H1 (cell line): ENCODE measurements around the gene VSTM2B. TPM values are rescaled to one million over a fixed set of nuclear protein-coding genes. Genes with fewer than 3 reads are reported as not detected.

Experiments used
- CTCF ChIA-PET: fragments of 300-600 bp; sonication (Branson Sonifier 250); formaldehyde crosslinking; loops from one replicate; lab custom pipeline; 2021; ENCODE audit not compliant: partially characterized antibody; lab: Charles Lee
- POLR2A ChIA-PET: fragments of 300-600 bp; sonication (Branson Sonifier 250); formaldehyde crosslinking; loops from one replicate; lab custom pipeline; 2021; ENCODE audit warnings: inconsistent platforms; ENCODE audit not compliant: partially characterized antibody; lab: Charles Lee
- DNase-seq, 2 experiments: peaks; one replicate each; pipeline versions ENCODE4 v3.0.0 to v3.0.0-alpha.2; 2010 to 2022; ENCODE audit warnings: low spot score in 2 of 2, low read depth in 1 of 2, mixed read lengths in 1 of 2
- FAIRE-seq: peaks from 2 replicates; lab custom pipeline; 2011; peaks lifted over from hg19 to GRCh38; lab: Jason Lieb, UNC
- H2AFZ ChIP-seq: 2 replicates; pipeline ENCODE4 v1.8.1; 2012; ENCODE audit warnings: low read length, inconsistent platforms
- H2AK5ac ChIP-seq: 2 replicates; pipeline ENCODE4 v1.6.1; 2013; ENCODE audit warnings: low read depth, low read length
- H2BK120ac ChIP-seq: replicated peaks from 2 replicates; pipeline ENCODE3; 2013; ENCODE audit warnings: low read depth, low read length, inconsistent platforms
- H2BK12ac ChIP-seq: 2 replicates; pipeline ENCODE4 v1.6.1; 2013; ENCODE audit warnings: low read depth, low read length
- H2BK15ac ChIP-seq: 2 replicates; pipeline ENCODE4 v1.6.1; 2013; ENCODE audit warnings: low read length
- H2BK20ac ChIP-seq: 2 replicates; pipeline ENCODE4 v1.6.1; 2013; ENCODE audit warnings: low read length
- H2BK5ac ChIP-seq: 2 replicates; pipeline ENCODE4 v1.6.1; 2013; ENCODE audit warnings: low read depth, low read length
- H3K14ac ChIP-seq: 2 replicates; pipeline ENCODE4 v1.6.1; 2013; ENCODE audit warnings: inconsistent platforms; ENCODE audit not compliant: insufficient read length
- H3K18ac ChIP-seq: 2 replicates; pipeline ENCODE4 v1.6.1; 2013; ENCODE audit warnings: low read length; ENCODE audit errors: extremely low read depth
- H3K23ac ChIP-seq: 2 replicates; pipeline ENCODE4 v1.6.1; 2013; ENCODE audit warnings: inconsistent platforms; ENCODE audit not compliant: insufficient read length
- H3K23me2 ChIP-seq: 2 replicates; pipeline ENCODE4 v1.6.1; 2013; ENCODE audit warnings: low read depth, low read length
- H3K27ac ChIP-seq: 2 replicates; pipeline ENCODE4 v1.6.1; 2011; ENCODE audit warnings: low read depth, low read length, inconsistent platforms
- H3K27me3 ChIP-seq, 4 experiments: replicated peaks in 1 of 4; 1 replicate in 1 of 4; 2 replicates in 3 of 4; pipeline versions ENCODE4 v1.6.1 to v1.8.1; 2011 to 2013; ENCODE audit warnings: low read length in 3 of 4, mild to moderate bottlenecking in 3 of 4, inconsistent platforms in 2 of 4, mixed read lengths in 2 of 4, moderate library complexity in 1 of 4; ENCODE audit not compliant: control insufficient read depth in 3 of 4, insufficient read depth in 3 of 4; ENCODE audit errors: extremely low read depth in 1 of 4
- H3K36me3 ChIP-seq, 4 experiments: 2 replicates each; pipeline versions ENCODE4 v1.6.1 to v1.8.1; 2011 to 2013; ENCODE audit warnings: mild to moderate bottlenecking in 4 of 4, low read length in 3 of 4, moderate library complexity in 2 of 4, control low read depth in 1 of 4, inconsistent platforms in 1 of 4; ENCODE audit not compliant: insufficient read depth in 4 of 4, control insufficient read depth in 2 of 4
- H3K4ac ChIP-seq: replicated peaks from 2 replicates; pipeline ENCODE3; 2013; ENCODE audit warnings: low read length, low read depth, mixed read lengths, inconsistent platforms; ENCODE audit not compliant: insufficient read length
- H3K4me1 ChIP-seq, 4 experiments: replicated peaks in 1 of 4; 1 replicate in 1 of 4; 2 replicates in 3 of 4; pipeline versions ENCODE4 v1.6.1 to v1.8.1; 2011 to 2013; ENCODE audit warnings: low read length in 3 of 4, inconsistent platforms in 2 of 4, mixed read lengths in 1 of 4; ENCODE audit not compliant: insufficient read depth in 4 of 4, control insufficient read depth in 3 of 4
- H3K4me2 ChIP-seq, 2 experiments: 2 replicates each; pipeline versions ENCODE4 v1.6.1 to v1.8.1; 2011 to 2013; ENCODE audit warnings: low read depth in 2 of 2, low read length in 2 of 2, control low read depth in 1 of 2, inconsistent platforms in 1 of 2, mild to moderate bottlenecking in 1 of 2; ENCODE audit not compliant: insufficient read depth in 1 of 2
- H3K4me3 ChIP-seq, 4 experiments: fragments of 200-600, 300-600 bp in 1 of 4; sonication (generic), shearing (Covaris generic), sonication (Bioruptor Twin) in 1 of 4; 2 replicates each; pipeline versions ENCODE4 v1.5.1 to v1.8.1; 2011 to 2016; ENCODE audit warnings: low read length in 4 of 4, low read depth in 3 of 4, control low read depth in 2 of 4, inconsistent platforms in 2 of 4, mild to moderate bottlenecking in 2 of 4, mixed read lengths in 1 of 4, moderate library complexity in 1 of 4; ENCODE audit not compliant: insufficient read depth in 2 of 4; ENCODE audit errors: extremely low read depth in 1 of 4
- H3K56ac ChIP-seq: replicated peaks from 2 replicates; pipeline ENCODE3; 2013; ENCODE audit warnings: low read depth, mild to moderate bottlenecking, mixed read lengths, low read length, inconsistent platforms; ENCODE audit not compliant: insufficient read length
- H3K79me1 ChIP-seq: 2 replicates; pipeline ENCODE4 v1.6.1; 2013; ENCODE audit warnings: low read depth, low read length, control low read depth
- H3K79me2 ChIP-seq, 2 experiments: 2 replicates each; pipeline versions ENCODE4 v1.6.1 to v1.8.1; 2012 to 2013; ENCODE audit warnings: low read length in 2 of 2, mild to moderate bottlenecking in 2 of 2, inconsistent platforms in 1 of 2; ENCODE audit not compliant: insufficient read depth in 2 of 2, control insufficient read depth in 1 of 2
- H3K9ac ChIP-seq, 4 experiments: replicated peaks in 1 of 4; 1 replicate in 1 of 4; 2 replicates in 3 of 4; pipeline versions ENCODE4 v1.6.1 to v1.8.1; 2011 to 2013; ENCODE audit warnings: low read depth in 3 of 4, low read length in 3 of 4, control low read depth in 2 of 4, mild to moderate bottlenecking in 2 of 4, moderate library complexity in 2 of 4, inconsistent platforms in 1 of 4; ENCODE audit errors: extremely low read depth in 1 of 4
- H3K9me3 ChIP-seq, 2 experiments: 2 replicates each; pipeline versions ENCODE4 v1.6.1 to v1.8.1; 2012 to 2013; ENCODE audit warnings: mild to moderate bottlenecking in 2 of 2, moderate library complexity in 2 of 2, control low read depth in 1 of 2, inconsistent platforms in 1 of 2, low read depth in 1 of 2, low read length in 1 of 2, mixed read lengths in 1 of 2; ENCODE audit not compliant: insufficient read depth in 2 of 2
- H4K20me1 ChIP-seq, 2 experiments: replicated peaks in 1 of 2; 2 replicates each; pipeline versions ENCODE3 to v1.8.1; 2011 to 2013; ENCODE audit warnings: inconsistent platforms in 2 of 2, low read length in 2 of 2, mild to moderate bottlenecking in 1 of 2; ENCODE audit not compliant: insufficient read depth in 2 of 2, control insufficient read depth in 1 of 2
- H4K5ac ChIP-seq: 2 replicates; pipeline ENCODE4 v1.6.1; 2013; ENCODE audit warnings: low read length, low read depth, mixed read lengths, inconsistent platforms; ENCODE audit not compliant: insufficient read length
- H4K8ac ChIP-seq: 2 replicates; pipeline ENCODE4 v1.8.0; 2013; ENCODE audit warnings: mild to moderate bottlenecking, moderate library complexity, low read length, inconsistent platforms; ENCODE audit not compliant: insufficient read depth; ENCODE audit errors: extremely low read depth
- H4K91ac ChIP-seq: replicated peaks from 2 replicates; pipeline ENCODE3; 2013; ENCODE audit warnings: low read length, mixed read lengths, inconsistent platforms; ENCODE audit not compliant: insufficient read length
- BCL11A ChIP-seq, 2 experiments: IDR thresholded peaks; one replicate each; pipeline ENCODE4 v1.6.1; 2011; ENCODE audit warnings: low read depth in 2 of 2, low read length in 2 of 2, mild to moderate bottlenecking in 2 of 2
- BRCA1 ChIP-seq: IDR thresholded peaks from 2 replicates; pipeline ENCODE4 v1.6.1; 2012; ENCODE audit warnings: low read depth, low read length, improper control_type of control experiment
- CHD2 ChIP-seq: IDR thresholded peaks from 2 replicates; pipeline ENCODE4 v1.6.1; 2012; ENCODE audit warnings: low read length, improper control_type of control experiment
- EZH2 ChIP-seq: fragments of 200-600 bp; sonication (generic); IDR thresholded peaks from 2 replicates; pipeline ENCODE4 v1.7.1; 2012; ENCODE audit warnings: low read depth, mild to moderate bottlenecking, moderate library complexity, low read length, inconsistent platforms; ENCODE audit not compliant: severe bottlenecking
- GABPA ChIP-seq: IDR thresholded peaks from 2 replicates; pipeline ENCODE4 v1.6.1; 2011; ENCODE audit warnings: mild to moderate bottlenecking, low read length, moderate library complexity, borderline replicate concordance; ENCODE audit not compliant: insufficient read depth
- HDAC6 ChIP-seq: IDR thresholded peaks from one replicate; pipeline ENCODE4 v1.7.1; 2012; ENCODE audit warnings: low read depth, mild to moderate bottlenecking, inconsistent platforms, low read length, moderate library complexity
- JUND ChIP-seq: IDR thresholded peaks from 2 replicates; pipeline ENCODE4 v1.6.1; 2011; ENCODE audit warnings: mild to moderate bottlenecking, improper control_type of control experiment, low read length
- MAFK ChIP-seq: IDR thresholded peaks from 2 replicates; pipeline ENCODE4 v1.6.1; 2012; ENCODE audit warnings: low read depth, mild to moderate bottlenecking, improper control_type of control experiment, low read length
- POLR2AphosphoS5 ChIP-seq: IDR thresholded peaks from 2 replicates; pipeline ENCODE4 v1.6.1; 2011; ENCODE audit warnings: low read depth, low read length
- RAD21 ChIP-seq, 2 experiments: IDR thresholded peaks in 1 of 2; conservative IDR thresholded peaks in 1 of 2; 2 replicates each; pipeline ENCODE4 v1.6.1; 2011; ENCODE audit warnings: low read depth in 2 of 2, low read length in 2 of 2, improper control_type of control experiment in 1 of 2, inconsistent platforms in 1 of 2, mild to moderate bottlenecking in 1 of 2, moderate library complexity in 1 of 2
- SP2 ChIP-seq: IDR thresholded peaks from 2 replicates; pipeline ENCODE4 v1.6.1; 2012; ENCODE audit warnings: mild to moderate bottlenecking, low read length, inconsistent platforms
- TAF7 ChIP-seq: optimal IDR thresholded peaks from 2 replicates; pipeline ENCODE3; 2011; ENCODE audit warnings: low read depth, mild to moderate bottlenecking, inconsistent platforms, low read length, moderate library complexity, borderline replicate concordance
- TBP ChIP-seq: IDR thresholded peaks from 2 replicates; pipeline ENCODE4 v1.6.1; 2011; ENCODE audit warnings: low read depth, low read length, improper control_type of control experiment
- WGBS, 2 experiments: shearing (Covaris generic) in 1 of 2; methylation state at CpG; one replicate each; pipeline versions ENCODE4 v1.1.6 to v1.1.7; 2013 to 2015; ENCODE audit warnings: low lambda C conversion rate in 2 of 2, mixed read lengths in 2 of 2, inconsistent platforms in 1 of 2, low coverage in 1 of 2, missing lambda C conversion rate in 1 of 2; ENCODE audit not compliant: insufficient replicate concordance in 2 of 2, insufficient coverage in 1 of 2, insufficient read length in 1 of 2; ENCODE audit errors: extremely low coverage in 1 of 2, missing lambda C conversion rate in 1 of 2; 5-methylcytosine and 5-hydroxymethylcytosine counted together
- polyA plus RNA-seq, 7 experiments: library from polyadenylated mRNA; depleted of rRNA in 3 of 7; stranded (reverse) in 5 of 7; unstranded in 2 of 7; fragments of >200 nt in 5 of 7; fragments of 200-250 nt in 2 of 7; gene quantifications; 1 replicate in 5 of 7; 2 replicates in 1 of 7; 4 replicates in 1 of 7; pipeline versions ENCODE4 v1.2.1 to v1.2.3, GENCODE V29; 2011 to 2013; ENCODE audit warnings: missing spikeins in 2 of 7, mixed read lengths in 2 of 7
- total RNA-seq: library from RNA; stranded (reverse); fragmentation: NEBNext Ultra II Directional; extraction: Animal tissue kit (Norgen Biotek cat#: 25700); gene quantifications from 2 replicates; pipeline ENCODE4 v1.2.1, GENCODE V29; 2021
- TF ChIP-seq, protein P1 (sequence below): IDR thresholded peaks from 2 replicates; pipeline ENCODE4 v1.6.1; 2012; ENCODE audit warnings: inconsistent platforms

The VSTM2B gene
- total and polyA plus RNA-seq, 2 of the 8 experiments (the other 6 are each of a cell fraction or from before 2014, with no cell fraction given) = 0.82 to 1.5 TPM

DNA sequence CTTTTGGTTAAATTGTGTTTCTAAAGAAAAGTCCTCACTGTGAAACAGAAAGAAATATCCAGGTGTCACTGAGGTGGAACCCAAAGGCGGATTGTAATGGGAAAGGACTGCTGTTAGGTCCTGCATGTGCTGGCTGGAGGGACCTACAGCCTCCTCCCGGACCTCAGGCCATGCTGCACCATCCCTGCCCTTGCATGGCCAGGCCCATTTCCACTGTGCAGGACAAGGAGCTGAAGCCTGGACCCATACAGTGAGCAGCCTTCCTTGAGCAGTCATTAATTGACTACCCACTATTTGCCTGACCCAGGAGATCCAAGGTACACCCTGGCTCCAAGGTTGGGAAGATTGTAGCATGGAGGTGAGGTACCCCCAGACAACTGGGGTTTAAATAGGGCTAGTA is 17.6 kb downstream of the VSTM2B start:
- FAIRE-seq = no peak
- Histone ChIP-seq H2AFZ (no peak overlapping the region), H3K4ac (no peak overlapping the region), H3K79me1 (no peaks in the 10 kb centered on the region), H3K27me3 (no peaks in the 10 kb centered on the region), H2BK20ac (no peak overlapping the region), H3K27ac (no peak overlapping the region), H3K14ac (no peak overlapping the region), H3K56ac (no peak overlapping the region), H3K9ac (no peak overlapping the region), H3K4me1 (peaks cover 0 to 3% (median 0%) of the 10 kb centered on the region in 4 experiments; a peak in 2 of 7 replicates), H2BK12ac (no peak overlapping the region), H4K8ac (no peak overlapping the region), H3K36me3 (no peaks in the 10 kb centered on the region), H3K23ac (no peak overlapping the region), H4K5ac (no peak overlapping the region), H2BK120ac (no peak overlapping the region), H3K18ac (no peak overlapping the region), H3K4me2 (no peak overlapping the region), H4K91ac (no peak overlapping the region), H2BK15ac (no peak overlapping the region), H3K4me3 (no peak overlapping the region), H3K79me2 (no peaks in the 10 kb centered on the region), H2AK5ac (no peak overlapping the region), H3K9me3 (no peaks in the 10 kb centered on the region), H4K20me1 (peaks cover 0 to 3% of the 10 kb centered on the region in 2 experiments), H2BK5ac (no peak overlapping the region), H3K23me2 (peaks cover 17% of the 10 kb centered on the region; the same call in 1 of the 2 replicates)
- WGBS, 2 experiments = 96% methylated on average over 2 of the region's 2 CpGs; no CpG with 5 or more reads in 1 of the 2 experiments
- POLR2A ChIA-PET = no interaction called here
- CTCF ChIA-PET = interaction anchor here (0.8 kb wide), 1 partner anchor 15 kb away, joined by 4 read pairs; no protein-coding TSS in a partner anchor
- DNase-seq = no peak
- TF ChIP-seq CHD2 (no peak), GABPA (no peak), BCL11A (IDR thresholded peaks at IDR 0.05; ENCODE audit: low read depth in 2 of 2, low read length in 2 of 2) (no peak), POLR2AphosphoS5 (no peak), RAD21 (IDR thresholded peaks at IDR 0.05 in 1 of 2, conservative IDR thresholded peaks at IDR 0.05 in 1 of 2; ENCODE audit: low read depth in 2 of 2, low read length in 2 of 2) (no peak), SP2 (no peak), MAFK (no peak), BRCA1 (no peak), EZH2 (no peak), JUND (no peak), TAF7 (no peak), HDAC6 (no peak), TBP (no peak)
- TF ChIP-seq, protein P1, sequence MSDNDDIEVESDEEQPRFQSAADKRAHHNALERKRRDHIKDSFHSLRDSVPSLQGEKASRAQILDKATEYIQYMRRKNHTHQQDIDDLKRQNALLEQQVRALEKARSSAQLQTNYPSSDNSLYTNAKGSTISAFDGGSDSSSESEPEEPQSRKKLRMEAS = no peak
